NOMO-1 treated with DMSO at 0.1 percent for 48 hours (cell line): ENCODE results near the gene COX10.

Source experiments
- DNase-seq: peaks from one replicate; lab custom pipeline; 2025; ENCODE audit not compliant: unreplicated experiment; lab: John Stamatoyannopoulos, UW

Gene COX10

DNA sequence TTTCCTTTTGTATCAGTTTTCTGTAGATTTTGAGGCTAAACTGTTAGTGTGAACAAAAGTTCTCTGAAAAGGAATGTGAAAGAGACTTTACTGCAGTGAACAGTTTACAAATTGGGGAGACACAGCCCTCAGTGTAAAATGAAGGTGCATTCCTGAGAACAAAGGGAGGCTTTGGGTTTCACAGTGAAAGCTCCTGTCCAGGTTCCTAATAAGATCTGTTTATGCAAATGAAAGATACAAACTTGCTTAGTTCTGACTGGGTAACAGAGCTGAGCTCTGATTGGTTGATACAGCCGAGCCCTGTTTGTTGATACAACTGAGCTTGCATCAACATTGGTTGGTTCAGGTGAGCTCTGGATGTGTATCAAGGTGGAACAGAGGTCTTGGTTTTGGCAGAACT lies 175.7 kb downstream of the COX10 start:
- DNase-seq = no peak

DNA sequence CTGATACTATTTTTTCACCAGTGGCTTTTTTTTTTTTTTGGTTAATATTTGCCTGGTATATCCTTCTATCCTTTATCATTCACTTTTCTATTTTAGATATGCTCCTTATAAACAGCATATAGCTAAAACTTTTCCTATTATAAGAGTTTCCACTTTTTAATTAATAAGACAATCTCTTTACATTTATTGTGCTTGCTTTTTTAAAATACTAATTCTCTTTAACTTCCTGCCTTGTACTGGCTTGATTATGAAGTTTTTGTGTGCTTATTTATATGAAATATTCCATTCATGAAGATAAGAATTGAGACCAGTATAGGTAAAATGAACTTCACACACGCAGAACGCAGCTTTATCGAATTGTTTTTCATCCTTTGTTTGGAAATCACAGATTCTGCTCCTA lies 176.3 kb downstream of the COX10 start:
- DNase-seq = no peak
